ENCODE data around the gene TM9SF4. TPM values are rescaled to one million over a fixed set of nuclear protein-coding genes. Genes with fewer than 3 reads are reported as not detected.
A peak's percentile ranks its signal among the peaks of the same experiment; 100 is the strongest.

TM9SF4 gene
- polyA plus RNA-seq, 3 donors = 49.7 to 78.5 (median 78.3) TPM

GRCh38 chr20:32205110-32205842 is 95.8 kb downstream of the TM9SF4 start:
- H3K27ac ChIP-seq (ENCODE audit: low read depth in 1 of 2, low read length in 2 of 2) = peak overlapping the region; percentile 79 to 88
- Mint-ChIP-seq H3K4me3 (peak overlapping the region; percentile 97 to 98), H3K9me3 (no peaks in the 10 kb centered on the region), H3K27ac (peak overlapping the region; percentile 96 to 99 (median 97)), H3K27me3 (ENCODE audit: low read depth in 3 of 3) (peaks cover 0 to 6% (median 1%) of the 10 kb centered on the region in 3 donors), H3K4me1 (peaks cover 84% of the 10 kb centered on the region), H3K36me3 (peaks cover 28 to 42% of the 10 kb centered on the region in 2 donors)
- H3K79me2 ChIP-seq (ENCODE audit: insufficient read depth, low read length) = peaks cover 95% of the 10 kb centered on the region
- H2AFZ ChIP-seq (ENCODE audit: insufficient read depth, low read depth, low read length, poor library complexity, severe bottlenecking) = no peak overlapping the region
- WGBS (ENCODE audit: insufficient coverage) = 0% methylated on average over 3 of the region's 5 CpGs
- H3K9me3 ChIP-seq (replicated peaks in 1 of 2; ENCODE audit: control insufficient read depth in 1 of 2, insufficient read depth in 1 of 2, low read length in 2 of 2) = no peaks in the 10 kb centered on the region
- peak overlapping the region; percentile 97 for H3K4me2 ChIP-seq (replicated peaks; ENCODE audit: extremely low read depth, low read length, poor library complexity, severe bottlenecking)
- peaks cover 53% of the 10 kb centered on the region for H4K20me1 ChIP-seq (ENCODE audit: insufficient read depth, low read length)
- peak overlapping the region; percentile 90 to 96 (median 93) for H3K4me3 ChIP-seq (replicated peaks in 1 of 3; ENCODE audit: low read depth in 2 of 3, low read length in 3 of 3)
- peak; percentile 64 to 85 (median 78) for DNase-seq
- TF ChIP-seq CTCF (IDR thresholded peaks at IDR 0.05) = no peak
- intact Hi-C loops (cut with micrococcal nuclease) = loop anchor here (1.0 to 10.0 kb wide), 3 partner anchors 50 to 280 kb away; no protein-coding TSS in a partner anchor
- H3K36me3 ChIP-seq (replicated peaks in 1 of 2; ENCODE audit: control insufficient read depth in 1 of 2, insufficient read depth in 2 of 2, low read length in 2 of 2) = peaks cover 28 to 34% of the 10 kb centered on the region in 2 donors
- H3K9ac ChIP-seq (ENCODE audit: insufficient read depth, low read length, poor library complexity, severe bottlenecking) = peak overlapping the region; percentile 95
- peaks cover 69 to 82% of the 10 kb centered on the region in 2 donors for H3K4me1 ChIP-seq (ENCODE audit: control insufficient read depth in 1 of 2, insufficient read depth in 2 of 2, low read length in 2 of 2)
- H3K27me3 ChIP-seq (ENCODE audit: control insufficient read depth in 2 of 2, insufficient read depth in 2 of 2, low read length in 2 of 2) = no peaks in the 10 kb centered on the region

GRCh38 chr20:32205843-32206759 is 96.6 kb downstream of the TM9SF4 start:
- H3K4me3 ChIP-seq (replicated peaks in 1 of 3; ENCODE audit: low read depth in 2 of 3, low read length in 3 of 3) = peak overlapping the region; percentile 90 to 96 (median 93)
- H3K4me1 ChIP-seq (ENCODE audit: control insufficient read depth in 1 of 2, insufficient read depth in 2 of 2, low read length in 2 of 2) = peaks cover 66 to 77% of the 10 kb centered on the region in 2 donors
- Mint-ChIP-seq H3K9me3 (no peaks in the 10 kb centered on the region), H3K4me3 (peak overlapping the region; percentile 97 to 98), H3K27me3 (ENCODE audit: low read depth in 3 of 3) (peaks cover 0 to 6% (median 1%) of the 10 kb centered on the region in 3 donors), H3K36me3 (peaks cover 29 to 42% of the 10 kb centered on the region in 2 donors), H3K27ac (peak overlapping the region; percentile 96 to 99 (median 97)), H3K4me1 (peaks cover 82% of the 10 kb centered on the region)
- H3K27me3 ChIP-seq (ENCODE audit: control insufficient read depth in 2 of 2, insufficient read depth in 2 of 2, low read length in 2 of 2) = no peaks in the 10 kb centered on the region
- H2AFZ ChIP-seq (ENCODE audit: insufficient read depth, low read depth, low read length, poor library complexity, severe bottlenecking) = no peak overlapping the region
- peak overlapping the region; percentile 79 to 88 for H3K27ac ChIP-seq (ENCODE audit: low read depth in 1 of 2, low read length in 2 of 2)
- no peak for TF ChIP-seq CTCF (IDR thresholded peaks at IDR 0.05)
- H3K9me3 ChIP-seq (replicated peaks in 1 of 2; ENCODE audit: control insufficient read depth in 1 of 2, insufficient read depth in 1 of 2, low read length in 2 of 2) = no peaks in the 10 kb centered on the region
- H3K79me2 ChIP-seq (ENCODE audit: insufficient read depth, low read length) = peaks cover 87% of the 10 kb centered on the region
- H4K20me1 ChIP-seq (ENCODE audit: insufficient read depth, low read length) = peaks cover 44% of the 10 kb centered on the region
- no CpG with 5 or more reads among the region's 8 CpGs for WGBS (ENCODE audit: insufficient coverage)
- intact Hi-C loops (cut with micrococcal nuclease) = loop anchor here (1.0 to 10.0 kb wide), 3 partner anchors 51 to 279 kb away; no protein-coding TSS in a partner anchor
- H3K4me2 ChIP-seq (replicated peaks; ENCODE audit: extremely low read depth, low read length, poor library complexity, severe bottlenecking) = peak overlapping the region; percentile 97
- DNase-seq = no peak
- H3K36me3 ChIP-seq (replicated peaks in 1 of 2; ENCODE audit: control insufficient read depth in 1 of 2, insufficient read depth in 2 of 2, low read length in 2 of 2) = peaks cover 28 to 34% of the 10 kb centered on the region in 2 donors
- H3K9ac ChIP-seq (ENCODE audit: insufficient read depth, low read length, poor library complexity, severe bottlenecking) = peak overlapping the region; percentile 95
